GM04504 (cell line): ENCODE data around the gene MALRD1.

Source experiments
- DNase-seq: peaks from one replicate; pipeline ENCODE4 v3.0.0-alpha.2; 2012; ENCODE audit warnings: low read depth

Gene MALRD1

DNA sequence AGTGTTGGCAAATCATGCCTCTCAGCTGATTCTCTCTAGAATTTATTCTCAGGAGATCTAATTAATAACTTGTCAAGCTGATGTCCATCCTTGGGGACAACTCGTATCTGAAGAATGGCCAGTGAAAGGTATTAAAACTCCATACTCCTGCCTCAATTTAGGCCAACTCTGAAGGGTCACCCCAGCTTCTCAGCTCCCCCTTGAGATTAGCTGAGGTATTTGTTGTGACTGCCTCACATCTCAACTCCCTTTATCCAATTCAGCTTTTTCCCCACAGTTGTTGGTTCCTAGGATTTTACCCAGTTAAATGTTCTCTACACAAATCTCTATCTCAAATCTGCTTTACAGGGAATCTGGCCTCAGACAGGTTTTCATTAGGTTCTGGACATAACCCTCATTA lies 182.4 kb downstream of the MALRD1 start:
- DNase-seq: no peak

DNA sequence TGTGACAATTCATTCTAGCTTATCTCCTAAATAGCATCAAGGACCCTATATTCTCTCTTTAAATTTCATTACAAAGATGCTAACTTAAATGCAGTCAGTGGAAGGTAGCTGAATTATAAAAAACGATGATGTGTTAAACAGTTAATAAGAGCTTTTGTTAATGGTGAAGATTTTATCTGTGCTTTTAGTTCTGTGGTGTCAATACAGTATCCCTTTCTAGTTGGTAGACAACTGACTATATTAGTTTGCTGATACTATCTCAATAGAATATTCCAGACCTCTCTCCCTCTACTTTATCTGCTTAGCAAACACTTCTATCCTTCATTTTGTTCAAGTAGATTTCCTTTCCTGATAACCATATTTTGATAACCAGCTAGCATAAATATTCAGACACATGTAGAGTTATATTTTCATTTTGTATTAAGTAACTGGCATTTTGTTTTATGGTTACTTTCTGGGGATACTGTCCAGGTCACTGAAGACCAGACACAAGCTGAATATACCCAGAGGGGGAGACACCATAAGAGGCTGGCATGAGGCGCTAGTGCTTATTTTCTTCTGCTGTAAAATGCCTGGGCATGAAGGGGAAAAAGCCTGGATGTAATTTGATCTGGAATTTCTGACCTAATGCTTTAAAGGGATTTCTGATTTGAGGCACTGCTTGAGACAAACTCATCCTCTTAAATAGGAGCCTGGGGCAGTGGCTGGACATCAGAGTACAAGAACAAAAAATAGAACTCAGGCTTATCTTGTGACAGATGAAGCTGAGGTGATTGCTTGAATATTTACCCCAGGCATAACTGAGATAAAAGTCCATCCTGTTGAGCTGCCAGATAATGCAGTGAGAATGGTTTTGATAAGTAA lies 197.5 kb downstream of the MALRD1 start:
- DNase-seq: no peak

DNA sequence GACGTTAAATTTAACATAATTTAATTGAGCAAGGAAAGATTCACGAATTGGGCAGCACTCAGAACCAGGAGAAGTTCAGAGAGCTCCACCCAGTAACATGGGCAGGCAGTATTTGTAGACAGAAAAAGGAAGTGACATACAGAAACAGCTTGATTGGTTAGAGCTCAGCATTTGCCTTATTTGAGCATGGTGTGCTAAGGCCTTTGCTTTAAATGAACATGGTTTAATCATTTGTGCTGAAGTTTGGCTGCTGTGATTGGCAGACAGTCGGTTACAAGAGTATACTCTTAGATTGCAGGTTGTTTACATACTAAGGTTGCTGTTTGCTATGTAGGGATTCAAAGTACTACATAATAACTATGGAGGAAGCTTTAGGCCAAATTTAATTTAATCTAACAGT lies 199.2 kb downstream of the MALRD1 start:
- no peak for DNase-seq

DNA sequence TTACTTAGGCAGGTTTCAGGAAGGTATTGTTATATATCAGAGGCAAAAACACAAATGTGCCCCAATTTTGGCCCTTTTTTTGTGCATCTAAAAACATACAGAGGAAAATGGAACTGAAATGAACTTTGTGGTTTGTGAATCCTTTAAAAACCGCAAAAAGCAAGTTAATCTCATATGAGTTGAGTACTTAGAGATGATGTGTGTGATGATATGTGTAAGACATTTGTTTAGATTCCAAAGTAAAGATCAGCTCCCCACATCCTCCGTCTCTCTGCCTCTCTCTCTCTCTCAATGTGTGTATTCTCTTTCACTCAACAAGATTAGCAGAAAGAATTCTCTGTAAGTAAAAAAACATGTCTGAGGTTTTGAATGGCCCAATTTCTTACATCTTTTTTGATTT lies 201.9 kb downstream of the MALRD1 start:
- no peak for DNase-seq

DNA sequence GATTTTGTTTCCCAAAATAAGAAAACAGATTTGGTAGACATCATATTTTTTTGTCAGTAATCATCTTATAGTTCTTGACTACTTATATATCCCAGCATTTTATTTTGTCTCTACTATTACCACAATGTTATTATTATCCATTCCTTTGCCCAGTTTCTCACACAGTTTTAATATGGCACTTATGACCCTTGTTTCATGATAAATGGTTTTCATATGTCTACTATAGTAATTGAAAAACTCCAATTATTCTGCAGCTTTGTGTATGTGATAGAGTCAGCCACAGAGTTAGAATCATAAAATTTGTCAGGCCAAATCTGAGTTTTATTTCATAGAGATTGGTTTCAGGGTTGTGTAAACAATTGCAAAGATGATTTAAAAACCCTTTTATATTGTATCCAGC lies 203.9 kb downstream of the MALRD1 start:
- no peak for DNase-seq

DNA sequence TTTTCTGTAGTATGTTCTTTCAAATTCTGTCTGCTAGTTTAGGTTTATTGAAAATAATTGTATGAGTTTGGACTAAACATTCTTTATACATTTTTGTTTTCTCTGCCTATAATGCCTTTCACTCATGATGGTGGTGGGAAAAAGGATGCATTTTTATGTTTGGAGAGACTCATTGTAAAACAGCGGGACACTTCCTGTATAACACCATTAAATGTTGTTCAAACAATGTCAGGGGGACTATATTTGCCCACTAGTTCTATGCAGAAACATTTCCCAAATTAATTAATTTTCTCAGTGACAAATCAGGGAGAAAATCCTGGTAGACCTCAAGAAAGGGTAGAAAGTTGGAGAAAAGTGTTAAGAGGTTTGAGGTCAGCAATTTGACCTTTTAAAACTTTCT lies 207.7 kb downstream of the MALRD1 start:
- DNase-seq: no peak

DNA sequence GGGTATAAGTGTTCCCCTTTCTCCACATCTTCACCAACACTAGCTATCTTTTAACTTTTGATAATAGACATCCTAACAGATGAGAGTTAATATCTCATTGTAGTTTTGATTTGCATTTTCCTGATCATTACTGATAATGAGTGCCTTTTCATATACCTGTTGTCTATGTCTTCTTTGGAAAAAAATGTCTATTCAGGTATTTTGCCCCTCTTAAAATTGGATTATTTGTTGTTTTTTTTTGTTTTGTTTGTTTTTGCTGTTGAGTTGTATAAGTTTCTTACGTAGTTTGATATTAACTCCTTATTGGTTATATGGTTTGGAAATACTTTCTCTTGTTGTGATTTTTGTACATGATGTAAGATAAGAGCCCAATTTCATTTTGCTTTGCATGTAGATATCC lies 214.7 kb downstream of the MALRD1 start:
- DNase-seq: no peak

DNA sequence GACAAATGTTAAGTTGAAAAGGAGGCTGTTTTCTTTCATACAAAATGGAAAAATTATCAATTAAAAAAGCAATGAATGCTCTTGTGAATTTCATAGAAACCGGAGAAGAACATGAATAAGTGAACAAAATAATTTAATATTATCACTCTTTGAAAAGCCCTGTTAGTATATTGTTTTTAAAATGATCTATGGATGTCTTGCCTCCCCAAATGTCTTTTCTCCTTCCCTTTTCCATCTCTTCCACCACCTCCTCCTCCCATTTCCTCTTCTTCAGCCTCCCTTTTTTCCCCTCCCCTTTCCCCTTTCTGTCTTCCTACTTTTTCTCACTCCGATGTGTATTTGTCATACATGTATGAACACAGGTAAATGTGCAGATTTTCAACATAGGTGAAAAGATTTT lies 234.7 kb downstream of the MALRD1 start:
- no peak for DNase-seq

DNA sequence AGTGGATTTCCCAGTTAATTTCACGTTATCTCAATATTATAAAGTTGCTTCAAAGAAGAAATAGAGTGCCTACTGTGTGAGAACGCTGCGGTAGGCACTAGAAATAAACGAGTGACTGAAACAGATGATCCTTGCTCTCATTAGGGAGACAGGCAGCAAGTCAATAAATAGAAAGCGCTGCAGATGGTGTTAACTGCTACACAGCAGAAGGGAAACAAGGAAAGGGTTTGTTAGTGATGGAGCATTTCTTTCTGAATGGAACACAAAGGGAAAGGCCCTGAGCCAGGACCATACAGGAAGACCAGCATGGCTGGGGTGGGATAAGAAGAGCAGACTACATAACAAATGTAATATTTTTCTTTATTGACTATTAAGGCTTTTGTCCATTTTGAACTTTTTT lies 235.2 kb downstream of the MALRD1 start:
- DNase-seq: no peak

DNA sequence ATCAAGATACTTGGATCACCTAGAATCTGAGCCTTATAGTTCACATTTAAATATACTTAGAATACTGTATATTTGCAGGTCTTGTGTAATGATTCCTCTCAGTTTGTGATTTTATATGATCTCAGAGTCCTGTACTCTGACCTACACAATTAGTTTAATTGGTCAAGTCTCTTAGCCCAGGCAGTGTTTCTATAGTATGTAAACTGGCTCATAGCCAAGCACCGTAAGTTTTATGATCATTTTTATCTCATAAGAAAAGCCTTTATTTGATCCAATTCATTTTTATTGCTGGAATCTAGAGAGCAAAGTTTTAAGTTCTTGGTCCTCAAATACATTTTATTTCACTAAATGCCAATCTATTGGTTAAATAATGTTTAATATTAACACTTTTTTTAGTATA lies 242.2 kb downstream of the MALRD1 start:
- no peak for DNase-seq

DNA sequence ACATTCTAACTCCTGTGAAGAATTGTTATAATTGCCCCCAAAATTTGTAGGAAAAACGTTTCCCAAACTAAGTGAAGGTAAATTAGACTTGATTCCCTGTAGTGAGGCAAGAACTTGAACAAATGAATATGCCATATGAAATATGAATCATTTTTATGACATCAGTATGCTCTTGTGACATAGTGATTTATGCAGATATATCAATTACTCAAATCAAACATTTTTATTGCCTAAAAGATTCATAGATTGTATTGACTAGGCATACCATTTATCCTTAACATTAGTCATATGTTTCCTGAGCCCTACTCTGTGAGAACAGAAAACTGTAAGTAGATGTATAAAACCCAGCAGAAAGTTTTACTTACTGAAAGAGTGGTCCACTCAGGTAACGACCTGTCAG lies 245.6 kb downstream of the MALRD1 start:
- DNase-seq: no peak

DNA sequence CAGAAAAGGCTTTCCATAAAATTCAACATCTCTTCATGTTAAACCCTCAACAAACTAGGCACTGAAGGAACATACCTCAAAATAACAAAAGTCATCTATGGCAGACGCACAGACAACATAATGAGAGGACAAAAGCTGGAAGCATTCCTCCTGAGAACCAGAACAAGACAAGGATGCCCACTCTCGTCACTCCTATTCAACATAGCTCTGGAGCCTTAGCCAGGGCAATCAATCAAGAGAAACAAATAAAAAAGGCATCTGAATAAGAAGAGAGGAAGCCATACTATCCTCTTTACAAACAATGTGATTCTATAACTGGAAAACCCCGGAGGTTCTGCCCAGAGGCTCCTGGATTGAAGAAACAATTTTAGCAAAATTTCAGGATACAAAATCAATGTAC lies 251.0 kb downstream of the MALRD1 start:
- no peak for DNase-seq

DNA sequence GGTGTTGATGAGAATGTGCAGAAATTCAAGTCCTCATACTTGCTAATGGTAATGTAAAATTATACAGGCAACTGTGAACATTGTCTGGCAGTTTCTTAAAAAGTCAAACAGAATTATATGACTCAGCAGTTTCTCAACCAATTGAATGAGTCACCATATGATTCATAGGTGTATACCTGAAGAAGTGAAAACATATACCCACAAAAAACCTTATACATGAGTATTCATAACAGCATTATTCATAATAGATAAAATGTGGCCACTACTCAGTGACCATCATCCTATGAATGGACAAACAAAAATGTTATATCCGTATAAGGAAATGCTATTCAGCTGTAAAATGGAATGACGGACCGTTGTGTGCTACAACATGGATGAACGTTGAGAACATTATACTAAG lies 253.5 kb downstream of the MALRD1 start:
- no peak for DNase-seq

DNA sequence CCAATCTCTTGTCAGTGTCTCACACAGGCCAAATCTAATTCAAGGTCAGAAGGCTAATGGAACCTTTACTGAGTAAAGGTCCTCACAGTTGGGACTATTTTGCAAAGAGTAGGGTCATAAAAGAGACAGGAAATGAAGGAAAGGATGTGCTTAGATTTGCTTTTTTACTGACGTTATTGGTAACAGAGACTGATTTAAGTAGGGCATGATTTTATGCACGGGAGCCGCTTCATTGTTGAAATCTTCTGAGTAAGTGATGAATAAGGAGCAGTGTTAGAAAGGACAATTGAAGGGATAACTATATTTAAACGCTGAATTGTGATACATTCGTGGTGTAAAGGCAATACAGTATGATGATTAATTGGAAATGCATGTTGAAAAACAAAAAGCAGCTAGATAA lies 261.5 kb downstream of the MALRD1 start:
- DNase-seq: no peak

DNA sequence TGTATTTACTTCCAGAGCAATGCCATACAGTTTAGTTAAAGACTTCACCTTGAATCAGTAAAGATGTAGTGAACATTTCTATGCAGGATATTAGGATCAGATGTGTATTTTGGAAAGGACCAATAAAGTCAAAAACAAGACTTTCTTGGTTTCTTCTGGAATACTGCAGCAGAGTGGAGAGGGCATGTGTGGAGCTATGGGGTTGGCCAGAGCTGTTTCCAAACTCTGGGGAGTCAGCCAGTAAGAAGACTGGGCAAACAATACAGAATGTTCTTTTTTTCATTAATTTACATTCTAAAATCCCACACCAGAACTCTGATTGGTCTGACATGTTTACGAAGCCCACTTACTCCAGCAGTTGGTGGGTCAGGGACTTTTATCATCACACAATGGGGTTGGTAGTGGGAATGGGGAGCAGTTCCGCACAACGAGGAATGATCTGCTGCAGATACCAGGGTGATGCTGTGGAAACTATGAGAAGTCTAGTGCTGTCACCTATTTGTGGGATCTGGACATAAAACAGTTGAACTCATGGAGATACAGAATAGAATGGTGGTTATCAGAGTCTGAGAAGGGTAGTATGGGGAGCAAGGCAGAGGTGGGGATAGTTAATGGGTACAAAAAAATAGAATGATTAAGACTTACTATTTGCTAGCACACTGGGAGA lies 267.7 kb downstream of the MALRD1 start:
- DNase-seq: no peak

DNA sequence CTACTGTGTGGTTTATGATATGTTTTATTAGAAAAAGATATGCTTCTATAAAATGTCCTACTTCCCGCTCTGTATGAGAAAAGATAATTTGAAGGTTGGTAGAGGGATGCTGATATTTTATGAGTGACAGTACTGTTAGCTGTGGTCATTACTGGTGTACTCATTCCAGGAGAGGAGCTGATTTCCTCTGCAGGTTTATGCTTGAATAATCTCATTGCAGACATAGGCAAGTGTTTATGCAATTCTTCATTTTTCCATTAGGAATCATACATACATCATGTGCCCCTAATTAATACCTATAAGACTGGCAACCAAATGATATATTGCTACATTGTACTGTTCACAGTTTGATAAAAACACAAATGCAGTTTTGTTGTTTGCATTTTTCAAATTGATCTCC lies 269.4 kb downstream of the MALRD1 start:
- DNase-seq: no peak

DNA sequence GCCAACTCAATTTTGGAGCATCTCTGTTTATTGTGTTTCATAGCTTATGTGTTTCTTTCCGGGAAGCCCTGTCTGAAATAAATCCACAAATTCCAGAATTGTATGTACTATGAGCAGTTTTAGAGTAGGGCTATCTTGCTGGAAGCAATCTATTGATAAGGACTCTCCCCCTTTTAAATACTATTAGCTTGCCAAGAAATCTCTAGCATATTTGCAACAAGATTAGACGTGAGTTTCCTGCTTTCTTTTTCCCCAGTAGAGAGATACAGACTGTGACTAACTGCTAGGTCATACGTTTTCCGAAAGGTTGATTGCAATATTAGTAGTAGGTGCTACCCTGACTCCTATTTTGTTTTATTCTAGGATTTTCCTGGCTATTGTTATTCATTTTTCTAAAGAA lies 277.0 kb downstream of the MALRD1 start:
- no peak for DNase-seq

DNA sequence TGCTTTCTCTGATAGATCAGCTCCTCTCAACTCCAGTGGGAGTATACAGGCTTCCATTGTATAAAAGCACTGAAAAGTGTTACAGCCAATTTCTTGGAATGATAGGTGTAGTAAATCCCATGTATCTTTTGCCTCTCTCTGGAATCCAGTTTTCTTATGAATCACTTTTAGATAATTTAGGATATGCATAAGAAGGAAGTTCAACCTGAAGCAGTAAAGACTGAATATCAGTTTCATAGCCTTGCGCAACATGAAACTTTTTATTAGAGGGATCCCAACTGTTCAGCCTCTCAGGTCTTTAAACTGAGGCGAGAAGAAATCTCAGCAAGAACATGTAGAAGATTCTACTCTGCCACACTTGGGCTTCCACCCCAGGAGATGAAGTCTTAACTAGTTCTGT lies 280.0 kb downstream of the MALRD1 start:
- DNase-seq: no peak

DNA sequence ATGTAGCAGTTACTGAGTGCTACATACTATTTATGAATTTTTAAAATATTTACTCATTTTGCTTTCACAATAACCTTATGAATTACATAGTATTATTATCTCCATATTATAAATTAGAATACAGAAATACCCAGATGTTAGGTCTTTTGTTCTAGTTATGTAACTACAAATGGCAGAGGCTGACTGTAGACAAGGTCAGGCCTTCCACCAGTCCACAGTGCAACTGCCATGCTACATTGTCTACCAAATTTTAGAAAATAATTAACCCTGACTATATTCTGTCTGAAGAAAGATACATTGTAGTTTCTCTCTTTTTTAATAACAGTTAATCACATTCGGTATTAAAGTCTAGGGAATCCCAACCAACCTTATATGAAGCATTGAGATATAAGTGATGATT lies 280.9 kb downstream of the MALRD1 start:
- no peak for DNase-seq

DNA sequence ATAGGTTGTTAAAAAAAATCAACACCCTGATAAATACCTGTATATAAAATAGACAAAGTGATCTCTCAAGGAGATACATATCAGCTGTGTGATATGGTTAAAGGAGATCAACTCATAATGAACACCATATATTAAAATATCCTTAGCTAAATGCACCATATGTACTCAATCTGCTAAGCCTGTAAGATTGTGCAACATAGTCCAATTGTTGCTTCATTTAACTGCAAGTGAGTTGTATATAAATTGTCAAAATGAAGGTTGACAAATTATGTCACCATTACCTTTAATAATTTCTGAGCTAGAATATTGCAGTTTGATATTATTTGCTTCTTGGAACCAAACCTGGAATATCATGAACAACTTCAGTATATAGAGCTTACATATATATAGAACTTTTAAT lies 283.7 kb downstream of the MALRD1 start:
- no peak for DNase-seq

DNA sequence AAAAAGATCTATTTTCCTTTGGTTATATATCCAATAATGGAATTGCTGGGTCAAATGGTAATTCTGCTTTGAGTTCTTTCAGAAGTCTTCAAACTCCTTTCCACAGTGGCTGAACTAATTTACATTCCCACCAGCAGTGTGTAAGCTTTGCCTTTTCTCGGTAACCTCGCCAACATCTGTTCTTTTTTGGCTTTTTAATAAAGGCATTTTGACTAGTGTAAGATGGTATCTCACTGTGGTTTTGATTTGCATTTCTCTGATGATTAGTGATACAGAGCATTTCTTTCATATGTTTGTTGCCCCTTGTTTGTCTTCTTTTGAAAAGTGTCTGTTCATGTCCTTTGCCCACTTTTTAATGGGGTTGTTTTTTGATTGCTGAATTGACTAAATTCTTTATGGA lies 285.0 kb downstream of the MALRD1 start:
- no peak for DNase-seq

DNA sequence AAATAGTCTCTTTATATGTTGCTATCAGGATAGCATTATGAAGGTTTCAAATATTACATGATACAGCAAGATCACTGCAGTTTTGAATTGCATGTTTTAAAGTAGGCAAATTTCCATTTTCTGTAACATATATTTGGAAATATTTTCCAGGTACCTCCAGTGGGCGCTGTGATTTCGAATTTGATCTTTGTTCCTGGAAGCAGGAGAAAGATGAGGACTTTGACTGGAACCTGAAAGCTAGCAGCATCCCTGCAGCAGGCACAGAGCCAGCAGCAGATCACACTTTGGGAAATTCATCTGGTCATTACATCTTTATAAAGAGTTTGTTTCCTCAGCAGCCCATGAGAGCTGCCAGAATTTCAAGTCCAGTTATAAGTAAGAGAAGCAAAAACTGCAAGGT lies 299.0 kb downstream of the MALRD1 start:
- DNase-seq: no peak

DNA sequence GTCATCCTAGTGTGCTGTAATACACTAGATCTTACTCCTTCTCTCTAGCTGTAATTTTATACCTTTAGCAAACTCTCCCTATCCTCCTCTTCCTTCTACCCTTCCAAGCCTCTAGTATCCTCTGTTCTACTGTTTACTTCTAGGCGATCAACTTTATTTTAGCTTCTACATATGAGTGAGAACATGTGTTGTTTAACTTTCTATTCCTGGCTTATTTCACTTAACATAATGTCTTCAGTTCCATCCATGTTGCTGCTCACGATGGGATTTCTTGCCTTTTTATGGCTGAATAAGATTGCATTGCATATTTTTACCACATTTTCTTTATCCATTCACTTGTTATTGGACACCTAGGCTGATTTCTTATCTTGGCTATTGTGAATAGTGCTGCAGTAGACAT lies 318.6 kb downstream of the MALRD1 start:
- no peak for DNase-seq

DNA sequence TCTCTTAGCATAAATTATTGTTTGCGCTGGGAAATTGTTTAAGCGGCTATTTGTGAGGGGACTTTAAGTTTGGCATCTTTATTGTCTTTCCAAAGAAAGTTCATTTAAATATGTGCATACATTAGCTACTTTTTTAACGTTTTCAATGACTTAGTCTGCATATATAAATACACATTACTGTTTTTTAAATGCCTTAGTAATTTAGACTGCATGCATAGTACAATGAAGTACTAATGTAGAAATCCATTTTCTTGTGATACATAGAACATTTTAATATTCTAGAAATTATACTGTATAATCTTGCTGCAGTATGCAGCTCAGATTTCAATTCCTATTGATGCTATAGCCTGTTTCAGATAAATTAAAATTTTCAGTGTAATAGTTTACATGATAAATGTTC lies 325.4 kb downstream of the MALRD1 start:
- DNase-seq: no peak
